Ishikawa (cell line): Measurements from ENCODE around the gene HK2.

Experiments used
- CEBPB ChIP-seq: IDR thresholded peaks from 2 replicates; pipeline ENCODE4 v1.6.1; 2012
- CREB1 ChIP-seq: IDR thresholded peaks from 2 replicates; pipeline ENCODE4 v1.6.1; 2012; ENCODE audit warnings: low read depth
- EGR1 ChIP-seq: IDR thresholded peaks from 2 replicates; pipeline ENCODE4 v1.6.1; 2012
- EP300 ChIP-seq: IDR thresholded peaks from 2 replicates; pipeline ENCODE4 v1.6.1; 2012; ENCODE audit warnings: borderline replicate concordance
- FOXM1 ChIP-seq: IDR thresholded peaks from 2 replicates; pipeline ENCODE4 v1.6.1; 2012; ENCODE audit warnings: low read depth, borderline replicate concordance
- TAF1 ChIP-seq: IDR thresholded peaks from 2 replicates; pipeline ENCODE4 v1.6.1; 2012; ENCODE audit warnings: low read depth, mild to moderate bottlenecking
- TCF12 ChIP-seq: IDR thresholded peaks from 2 replicates; pipeline ENCODE4 v1.6.1; 2012; ENCODE audit warnings: low read depth
- TEAD4 ChIP-seq: IDR thresholded peaks from 2 replicates; pipeline ENCODE4 v1.6.1; 2012
- YY1 ChIP-seq: IDR thresholded peaks from 2 replicates; pipeline ENCODE4 v1.6.1; 2012; ENCODE audit warnings: low read depth
- ZBTB7A ChIP-seq: IDR thresholded peaks from 2 replicates; pipeline ENCODE4 v1.6.1; 2012; ENCODE audit warnings: low read depth
- TF ChIP-seq, protein P1 (sequence below): IDR thresholded peaks from 2 replicates; pipeline ENCODE4 v1.6.1; 2012
- TF ChIP-seq, protein P2 (sequence below): IDR thresholded peaks from 2 replicates; pipeline ENCODE4 v1.6.1; 2012; ENCODE audit warnings: low read depth, mild to moderate bottlenecking
- TF ChIP-seq, protein P3 (sequence below): IDR thresholded peaks from 2 replicates; pipeline ENCODE4 v1.6.1; 2012

DNA sequence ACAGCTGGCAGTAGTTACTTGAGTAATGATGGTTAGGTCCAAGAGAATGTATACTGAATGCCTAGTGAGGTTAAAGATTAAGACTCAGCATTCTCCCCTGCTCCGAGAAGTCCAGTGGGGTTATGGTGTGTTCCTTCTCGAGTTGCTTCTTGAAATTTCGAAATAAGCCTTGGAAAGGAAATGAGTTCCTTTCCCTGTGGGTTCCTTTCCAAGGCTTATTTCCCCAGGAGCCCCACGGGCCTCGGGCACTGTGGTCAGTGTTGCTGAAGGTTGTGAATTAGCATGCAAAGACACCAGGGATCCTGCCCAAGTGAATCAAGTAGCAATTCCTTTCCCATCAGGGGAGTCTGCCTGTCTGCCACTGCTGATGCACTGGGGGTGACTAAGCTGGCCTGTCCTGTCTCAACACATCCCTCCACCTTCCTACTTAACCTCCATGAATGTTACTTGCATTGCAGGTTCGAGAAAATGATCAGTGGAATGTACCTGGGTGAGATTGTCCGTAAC is 53.6 kb downstream of the HK2 start:
- TF ChIP-seq FOXM1 (no peak), YY1 (no peak), EP300 (no peak), ZBTB7A (no peak), TAF1 (no peak), TEAD4 (no peak), EGR1 (no peak), TCF12 (no peak), CEBPB (no peak), CREB1 (no peak)
- TF ChIP-seq, protein P1, sequence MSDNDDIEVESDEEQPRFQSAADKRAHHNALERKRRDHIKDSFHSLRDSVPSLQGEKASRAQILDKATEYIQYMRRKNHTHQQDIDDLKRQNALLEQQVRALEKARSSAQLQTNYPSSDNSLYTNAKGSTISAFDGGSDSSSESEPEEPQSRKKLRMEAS: no peak
- TF ChIP-seq, protein P2, sequence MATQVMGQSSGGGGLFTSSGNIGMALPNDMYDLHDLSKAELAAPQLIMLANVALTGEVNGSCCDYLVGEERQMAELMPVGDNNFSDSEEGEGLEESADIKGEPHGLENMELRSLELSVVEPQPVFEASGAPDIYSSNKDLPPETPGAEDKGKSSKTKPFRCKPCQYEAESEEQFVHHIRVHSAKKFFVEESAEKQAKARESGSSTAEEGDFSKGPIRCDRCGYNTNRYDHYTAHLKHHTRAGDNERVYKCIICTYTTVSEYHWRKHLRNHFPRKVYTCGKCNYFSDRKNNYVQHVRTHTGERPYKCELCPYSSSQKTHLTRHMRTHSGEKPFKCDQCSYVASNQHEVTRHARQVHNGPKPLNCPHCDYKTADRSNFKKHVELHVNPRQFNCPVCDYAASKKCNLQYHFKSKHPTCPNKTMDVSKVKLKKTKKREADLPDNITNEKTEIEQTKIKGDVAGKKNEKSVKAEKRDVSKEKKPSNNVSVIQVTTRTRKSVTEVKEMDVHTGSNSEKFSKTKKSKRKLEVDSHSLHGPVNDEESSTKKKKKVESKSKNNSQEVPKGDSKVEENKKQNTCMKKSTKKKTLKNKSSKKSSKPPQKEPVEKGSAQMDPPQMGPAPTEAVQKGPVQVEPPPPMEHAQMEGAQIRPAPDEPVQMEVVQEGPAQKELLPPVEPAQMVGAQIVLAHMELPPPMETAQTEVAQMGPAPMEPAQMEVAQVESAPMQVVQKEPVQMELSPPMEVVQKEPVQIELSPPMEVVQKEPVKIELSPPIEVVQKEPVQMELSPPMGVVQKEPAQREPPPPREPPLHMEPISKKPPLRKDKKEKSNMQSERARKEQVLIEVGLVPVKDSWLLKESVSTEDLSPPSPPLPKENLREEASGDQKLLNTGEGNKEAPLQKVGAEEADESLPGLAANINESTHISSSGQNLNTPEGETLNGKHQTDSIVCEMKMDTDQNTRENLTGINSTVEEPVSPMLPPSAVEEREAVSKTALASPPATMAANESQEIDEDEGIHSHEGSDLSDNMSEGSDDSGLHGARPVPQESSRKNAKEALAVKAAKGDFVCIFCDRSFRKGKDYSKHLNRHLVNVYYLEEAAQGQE: no peak
- TF ChIP-seq, protein P3, sequence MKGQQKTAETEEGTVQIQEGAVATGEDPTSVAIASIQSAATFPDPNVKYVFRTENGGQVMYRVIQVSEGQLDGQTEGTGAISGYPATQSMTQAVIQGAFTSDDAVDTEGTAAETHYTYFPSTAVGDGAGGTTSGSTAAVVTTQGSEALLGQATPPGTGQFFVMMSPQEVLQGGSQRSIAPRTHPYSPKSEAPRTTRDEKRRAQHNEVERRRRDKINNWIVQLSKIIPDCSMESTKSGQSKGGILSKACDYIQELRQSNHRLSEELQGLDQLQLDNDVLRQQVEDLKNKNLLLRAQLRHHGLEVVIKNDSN: no peak
